Vagina (tissue), 2 donors: Measurements from ENCODE around the gene DPY19L1. TPM values are rescaled to one million over a fixed set of nuclear protein-coding genes. Genes with fewer than 3 reads are reported as not detected.
"Not testable (repeated sequence)": the region's sequence is repeated elsewhere in the genome, so short reads cannot be mapped to it uniquely, and the experiment has no call there.

Experiments
- DNase-seq, 2 donors: peaks; one replicate each; pipeline ENCODE4 v3.0.0-alpha.2; 2017; ENCODE audit errors: extremely low spot score in 2 of 2
- H3K27ac ChIP-seq: fragments of 200-600 bp; sonication (generic); one replicate; pipeline ENCODE4 v1.5.1; 2019
- H3K27me3 ChIP-seq: fragments of 200-600 bp; sonication (generic); one replicate; pipeline ENCODE4 v1.5.1; 2019
- H3K36me3 ChIP-seq, 2 donors: fragments of 200-600 bp; sonication (generic); one replicate each; pipeline ENCODE4 v1.5.1; 2017 to 2019
- H3K4me1 ChIP-seq: fragments of 200-600 bp; sonication (generic); one replicate; pipeline ENCODE4 v1.5.1; 2019
- H3K4me3 ChIP-seq, 2 donors: fragments of 200-600 bp; sonication (generic); 1 replicate in 1 of 2; 2 replicates in 1 of 2; pipeline ENCODE4 v1.5.1; 2016 to 2019
- H3K9me3 ChIP-seq: fragments of 200-600 bp; sonication (generic); one replicate; pipeline ENCODE4 v1.5.1; 2019
- CTCF ChIP-seq, 3 experiments: fragments of 450-650 bp in 2 of 3; fragments of 200-600 bp in 1 of 3; sonication (generic) in 1 of 3; IDR thresholded peaks; one replicate each; pipeline ENCODE4 v1.5.1; 2017 to 2019; ENCODE audit warnings: antibody characterized with exemption in 3 of 3, mild to moderate bottlenecking in 2 of 3, moderate library complexity in 2 of 3
- POLR2A ChIP-seq, 2 donors: fragments of 450-650 bp; IDR thresholded peaks; one replicate each; pipeline ENCODE4 v1.6.1; 2017; ENCODE audit warnings: antibody characterized with exemption in 2 of 2, mild to moderate bottlenecking in 2 of 2, moderate library complexity in 2 of 2
- POLR2AphosphoS5 ChIP-seq, 2 donors: sonication (generic); formaldehyde crosslinking; IDR thresholded peaks; one replicate each; pipeline ENCODE4 v1.9.0; 2017; ENCODE audit warnings: antibody characterized with exemption in 2 of 2, mild to moderate bottlenecking in 2 of 2, low read depth in 1 of 2; ENCODE audit not compliant: insufficient read depth in 1 of 2
- intact Hi-C: fragments of 100-400 bp; cut with DNase I; formaldehyde crosslinking; loops from one replicate; pipeline ENCODE4 v1.15.1; 2023
- total RNA-seq: library from RNA; depleted of rRNA; stranded (reverse); fragments of >200 nt; gene quantifications from one replicate; pipeline ENCODE4 v1.2.3, GENCODE V29; 2016

The DPY19L1 gene
- total RNA-seq, 1 donor from 2014 or later, result 11.3 TPM

DNA sequence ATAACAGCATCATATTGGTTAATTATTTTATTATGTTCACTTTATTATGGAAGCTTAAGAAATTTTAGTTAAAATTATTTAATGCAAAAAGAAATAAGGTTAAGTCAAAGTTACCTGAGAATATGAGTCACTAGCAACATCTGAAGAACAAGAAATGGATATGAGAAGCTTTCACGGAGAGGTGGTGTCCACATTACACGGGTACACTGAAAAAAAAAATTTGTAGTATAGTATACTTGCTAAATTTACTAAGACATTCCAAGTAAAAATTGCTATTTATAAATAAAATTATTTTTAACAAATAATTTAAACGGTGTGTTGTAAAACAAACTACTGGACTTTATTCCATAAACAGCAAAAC lies 63.9 kb downstream of the DPY19L1 start:
- no peak for DNase-seq
- H3K4me1 ChIP-seq, result no peaks in the 10 kb centered on the region
- H3K4me3 ChIP-seq, result no peak overlapping the region
- H3K27me3 ChIP-seq, result no peaks in the 10 kb centered on the region
- H3K9me3 ChIP-seq, result no peaks in the 10 kb centered on the region
- no peak overlapping the region for H3K27ac ChIP-seq
- TF ChIP-seq POLR2AphosphoS5 (IDR thresholded peaks at IDR 0.05; ENCODE audit: insufficient read depth in 1 of 2, low read depth in 1 of 2) (no peak), POLR2A (IDR thresholded peaks at IDR 0.05) (no peak), CTCF (IDR thresholded peaks at IDR 0.05) (no peak)
- intact Hi-C loops, result no loop called here
- no peaks in the 10 kb centered on the region for H3K36me3 ChIP-seq

- H3K36me3 ChIP-seq, H3K4me1 ChIP-seq, H3K27me3 ChIP-seq, intact Hi-C loops, H3K27ac ChIP-seq, DNase-seq, H3K9me3 ChIP-seq, H3K4me3 ChIP-seq: not testable (repeated sequence)
These were observed 64.4 kb downstream of the DPY19L1 start for GRCh38 chr7:34972739-34973399.

DNA sequence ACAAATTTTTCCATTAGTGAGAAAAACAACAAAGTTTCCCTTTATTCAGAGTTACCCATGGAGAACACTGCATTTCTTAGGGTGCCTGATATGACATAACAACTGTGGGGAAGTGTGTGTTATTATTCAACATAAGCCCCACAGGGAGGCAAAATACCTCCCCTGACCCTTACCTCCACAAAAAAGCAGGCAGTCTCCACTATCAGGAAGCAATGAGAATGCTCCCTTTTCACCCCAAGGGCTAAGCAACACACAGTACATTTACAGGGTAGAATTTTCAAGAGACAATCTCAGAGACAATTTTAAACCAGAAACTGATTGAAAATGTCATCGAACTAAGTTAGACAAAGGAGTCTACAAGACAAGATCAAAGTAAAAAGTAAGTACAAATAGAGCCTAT lies 69.5 kb downstream of the DPY19L1 start:
- intact Hi-C loops, H3K27ac ChIP-seq, DNase-seq, H3K9me3 ChIP-seq, H3K4me1 ChIP-seq, H3K36me3 ChIP-seq, H3K4me3 ChIP-seq, H3K27me3 ChIP-seq: not testable (repeated sequence)

GRCh38 chr7:34966504-34966903 lies 70.8 kb downstream of the DPY19L1 start:
- H3K27me3 ChIP-seq, intact Hi-C loops, H3K9me3 ChIP-seq: not testable (repeated sequence)

GRCh38 chr7:34958021-34958420 lies 79.3 kb downstream of the DPY19L1 start:
- Histone ChIP-seq H3K9me3 (no peaks in the 10 kb centered on the region), H3K4me1 (no peaks in the 10 kb centered on the region), H3K27me3 (no peaks in the 10 kb centered on the region), H3K27ac (no peak overlapping the region), H3K4me3 (no peak overlapping the region), H3K36me3 (no peaks in the 10 kb centered on the region)
- no peak for DNase-seq
- intact Hi-C loops, result no loop called here
- no peak for TF ChIP-seq POLR2AphosphoS5 (IDR thresholded peaks at IDR 0.05; ENCODE audit: insufficient read depth in 1 of 2, low read depth in 1 of 2)

More at GRCh38 chr7:34966504-34966903, 70.8 kb downstream of the DPY19L1 start:
- not testable (repeated sequence) for H3K27ac ChIP-seq, H3K36me3 ChIP-seq, H3K4me1 ChIP-seq, DNase-seq, H3K4me3 ChIP-seq

GRCh38 chr7:34952822-34953221 lies 84.5 kb downstream of the DPY19L1 start:
- Histone ChIP-seq H3K27me3 (no peaks in the 10 kb centered on the region), H3K36me3 (no peaks in the 10 kb centered on the region), H3K9me3 (no peaks in the 10 kb centered on the region), H3K27ac (no peak overlapping the region), H3K4me3 (no peak overlapping the region), H3K4me1 (no peaks in the 10 kb centered on the region)
- TF ChIP-seq POLR2AphosphoS5 (IDR thresholded peaks at IDR 0.05; ENCODE audit: insufficient read depth in 1 of 2, low read depth in 1 of 2) (no peak), POLR2A (IDR thresholded peaks at IDR 0.05) (no peak), CTCF (IDR thresholded peaks at IDR 0.05) (no peak)
- intact Hi-C loops, result no loop called here
- no peak for DNase-seq

GRCh38 chr7:34949361-34949760 lies 87.9 kb downstream of the DPY19L1 start:
- Histone ChIP-seq H3K4me1 (no peaks in the 10 kb centered on the region), H3K36me3 (no peaks in the 10 kb centered on the region), H3K4me3 (no peak overlapping the region), H3K27me3 (no peaks in the 10 kb centered on the region), H3K9me3 (no peaks in the 10 kb centered on the region), H3K27ac (no peak overlapping the region)
- DNase-seq, result no peak
- TF ChIP-seq CTCF (IDR thresholded peaks at IDR 0.05) (no peak), POLR2A (IDR thresholded peaks at IDR 0.05) (no peak), POLR2AphosphoS5 (IDR thresholded peaks at IDR 0.05; ENCODE audit: insufficient read depth in 1 of 2, low read depth in 1 of 2) (no peak)
- intact Hi-C loops, result no loop called here

DNA sequence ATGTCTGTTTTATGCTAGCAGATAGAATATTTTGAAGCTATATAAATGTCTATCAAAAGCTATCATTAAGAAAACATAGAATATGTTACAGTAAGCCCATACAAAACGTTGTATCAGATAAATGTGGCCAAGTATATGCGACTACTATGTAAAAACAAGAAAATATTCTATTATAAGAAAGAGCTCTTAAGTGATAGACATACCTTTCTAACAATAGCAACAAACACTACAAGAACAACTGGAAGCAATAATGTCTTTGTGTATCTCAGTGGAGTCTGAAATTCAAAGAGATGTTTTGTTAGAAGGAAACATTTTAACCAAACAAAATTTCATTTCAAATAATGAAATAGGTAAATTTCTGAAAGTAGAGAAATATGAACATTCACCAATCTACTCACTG lies 89.9 kb downstream of the DPY19L1 start:
- H3K4me1 ChIP-seq, DNase-seq, H3K27ac ChIP-seq, H3K4me3 ChIP-seq, H3K9me3 ChIP-seq, intact Hi-C loops, H3K27me3 ChIP-seq, H3K36me3 ChIP-seq: not testable (repeated sequence)
